ENCODE measurements around the gene ULK4.
"Not testable (repeated sequence)": the region's sequence is repeated elsewhere in the genome, so short reads cannot be mapped to it uniquely, and the experiment has no call there.

ULK4 gene

DNA sequence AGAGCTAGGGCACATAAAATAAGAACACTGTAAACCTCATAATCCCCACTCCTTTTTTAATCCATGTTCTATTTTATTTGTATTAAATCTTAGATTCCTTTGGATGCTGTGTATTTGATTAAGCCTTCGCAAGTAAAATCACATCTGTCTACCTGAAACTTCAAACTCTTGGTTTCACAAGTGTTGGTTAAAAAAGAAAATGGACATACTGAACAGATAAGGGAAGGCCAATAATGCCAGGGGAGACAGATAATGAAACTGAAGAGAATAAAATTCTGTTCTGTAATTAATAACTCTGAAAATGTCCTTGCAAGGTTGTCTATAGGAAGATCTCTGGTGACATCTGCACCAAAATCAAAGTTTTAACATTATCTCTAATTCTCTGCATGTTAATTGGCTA, 114.2 kb downstream of the ULK4 start:
- DNase-seq (ENCODE audit: low read depth) = no peak
- TF ChIP-seq POLR2A (IDR thresholded peaks at IDR 0.05; ENCODE audit: extremely low read depth, insufficient read length) = no peak
- no peak for TF ChIP-seq MYC (IDR thresholded peaks at IDR 0.05; ENCODE audit: low read depth, low read length)
- H3K4me3 ChIP-seq (ENCODE audit: low read depth, low read length) = no peak overlapping the region

DNA sequence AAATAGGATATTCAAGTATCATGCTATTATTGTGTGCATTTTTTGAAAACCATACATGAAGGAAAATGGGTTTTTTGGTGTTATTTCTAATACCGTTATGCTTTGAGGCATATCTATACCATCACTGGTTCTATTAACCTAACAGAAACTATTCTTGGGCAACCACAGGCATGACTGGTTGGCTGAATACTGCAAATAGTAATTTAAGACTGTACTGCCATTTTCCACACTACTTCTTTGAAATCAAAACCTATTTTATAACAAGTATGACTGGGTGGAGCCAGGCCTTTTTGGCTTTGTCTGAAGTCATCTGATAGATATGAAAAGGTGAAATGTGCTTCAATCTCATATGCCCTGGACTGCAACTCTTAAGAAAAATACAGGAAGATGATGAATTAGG, 115.1 kb downstream of the ULK4 start:
- DNase-seq (ENCODE audit: low read depth) = no peak
- TF ChIP-seq, protein P1, sequence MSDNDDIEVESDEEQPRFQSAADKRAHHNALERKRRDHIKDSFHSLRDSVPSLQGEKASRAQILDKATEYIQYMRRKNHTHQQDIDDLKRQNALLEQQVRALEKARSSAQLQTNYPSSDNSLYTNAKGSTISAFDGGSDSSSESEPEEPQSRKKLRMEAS (IDR thresholded peaks at IDR 0.05; ENCODE audit: low read depth, low read length) = no peak
- TF ChIP-seq, protein P2, sequence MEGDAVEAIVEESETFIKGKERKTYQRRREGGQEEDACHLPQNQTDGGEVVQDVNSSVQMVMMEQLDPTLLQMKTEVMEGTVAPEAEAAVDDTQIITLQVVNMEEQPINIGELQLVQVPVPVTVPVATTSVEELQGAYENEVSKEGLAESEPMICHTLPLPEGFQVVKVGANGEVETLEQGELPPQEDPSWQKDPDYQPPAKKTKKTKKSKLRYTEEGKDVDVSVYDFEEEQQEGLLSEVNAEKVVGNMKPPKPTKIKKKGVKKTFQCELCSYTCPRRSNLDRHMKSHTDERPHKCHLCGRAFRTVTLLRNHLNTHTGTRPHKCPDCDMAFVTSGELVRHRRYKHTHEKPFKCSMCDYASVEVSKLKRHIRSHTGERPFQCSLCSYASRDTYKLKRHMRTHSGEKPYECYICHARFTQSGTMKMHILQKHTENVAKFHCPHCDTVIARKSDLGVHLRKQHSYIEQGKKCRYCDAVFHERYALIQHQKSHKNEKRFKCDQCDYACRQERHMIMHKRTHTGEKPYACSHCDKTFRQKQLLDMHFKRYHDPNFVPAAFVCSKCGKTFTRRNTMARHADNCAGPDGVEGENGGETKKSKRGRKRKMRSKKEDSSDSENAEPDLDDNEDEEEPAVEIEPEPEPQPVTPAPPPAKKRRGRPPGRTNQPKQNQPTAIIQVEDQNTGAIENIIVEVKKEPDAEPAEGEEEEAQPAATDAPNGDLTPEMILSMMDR (IDR thresholded peaks at IDR 0.05; ENCODE audit: low read depth, low read length) = no peak
- no peak for TF ChIP-seq MYC (IDR thresholded peaks at IDR 0.05; ENCODE audit: low read depth, low read length)
- no peak overlapping the region for H3K4me3 ChIP-seq (ENCODE audit: low read depth, low read length)

DNA sequence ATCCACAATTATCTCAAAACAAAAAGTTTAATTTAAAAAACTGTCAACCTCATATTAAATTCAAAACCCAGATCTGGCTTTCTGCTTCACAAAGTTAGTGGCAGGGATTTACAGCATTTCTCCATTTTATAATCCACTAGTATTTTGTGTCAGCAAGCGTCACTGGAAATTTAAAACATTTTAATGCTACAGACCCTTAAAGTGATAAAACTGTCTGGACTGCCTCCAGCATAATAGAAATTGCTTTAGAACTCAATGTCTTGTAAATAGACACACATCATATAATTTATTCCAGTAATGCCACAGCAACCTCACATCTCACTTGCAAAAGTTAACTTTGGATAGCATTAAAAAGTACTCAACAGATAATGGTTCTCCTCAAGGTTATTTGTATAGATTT, 116.1 kb downstream of the ULK4 start:
- no peak for DNase-seq (ENCODE audit: low read depth)
- TF ChIP-seq MYC (IDR thresholded peaks at IDR 0.05; ENCODE audit: low read depth, low read length) (no peak), POLR2A (IDR thresholded peaks at IDR 0.05; ENCODE audit: extremely low read depth, insufficient read length) (no peak)
- TF ChIP-seq, protein P2 (IDR thresholded peaks at IDR 0.05; ENCODE audit: low read depth, low read length) = no peak
- TF ChIP-seq, protein P1 (IDR thresholded peaks at IDR 0.05; ENCODE audit: low read depth, low read length) = no peak

DNA sequence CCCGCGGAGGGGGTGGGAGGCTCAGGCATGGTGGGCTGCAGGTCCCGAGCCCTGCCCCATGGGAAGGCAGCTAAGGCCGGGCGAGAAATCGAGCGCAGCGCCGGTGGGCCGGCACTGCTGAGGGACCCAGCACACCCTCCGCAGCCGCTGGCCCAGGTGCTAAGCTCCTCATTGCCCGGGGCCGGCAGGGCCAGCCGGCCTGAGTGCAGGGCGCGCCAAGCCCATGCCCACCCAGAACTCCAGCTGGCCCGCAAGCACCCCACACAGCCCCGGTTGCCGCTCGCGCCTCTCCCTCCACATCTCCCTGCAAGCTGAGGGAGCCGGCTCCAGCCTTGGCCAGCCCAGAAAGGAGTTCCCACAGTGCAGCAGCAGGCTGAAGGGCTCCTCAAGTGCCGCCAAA, 117.6 kb downstream of the ULK4 start:
- H3K4me3 ChIP-seq (ENCODE audit: low read depth, low read length); DNase-seq (ENCODE audit: low read depth): not testable (repeated sequence)

More for the DNA sequence above, 116.1 kb downstream of the ULK4 start:
- no peak overlapping the region for H3K4me3 ChIP-seq (ENCODE audit: low read depth, low read length)

DNA sequence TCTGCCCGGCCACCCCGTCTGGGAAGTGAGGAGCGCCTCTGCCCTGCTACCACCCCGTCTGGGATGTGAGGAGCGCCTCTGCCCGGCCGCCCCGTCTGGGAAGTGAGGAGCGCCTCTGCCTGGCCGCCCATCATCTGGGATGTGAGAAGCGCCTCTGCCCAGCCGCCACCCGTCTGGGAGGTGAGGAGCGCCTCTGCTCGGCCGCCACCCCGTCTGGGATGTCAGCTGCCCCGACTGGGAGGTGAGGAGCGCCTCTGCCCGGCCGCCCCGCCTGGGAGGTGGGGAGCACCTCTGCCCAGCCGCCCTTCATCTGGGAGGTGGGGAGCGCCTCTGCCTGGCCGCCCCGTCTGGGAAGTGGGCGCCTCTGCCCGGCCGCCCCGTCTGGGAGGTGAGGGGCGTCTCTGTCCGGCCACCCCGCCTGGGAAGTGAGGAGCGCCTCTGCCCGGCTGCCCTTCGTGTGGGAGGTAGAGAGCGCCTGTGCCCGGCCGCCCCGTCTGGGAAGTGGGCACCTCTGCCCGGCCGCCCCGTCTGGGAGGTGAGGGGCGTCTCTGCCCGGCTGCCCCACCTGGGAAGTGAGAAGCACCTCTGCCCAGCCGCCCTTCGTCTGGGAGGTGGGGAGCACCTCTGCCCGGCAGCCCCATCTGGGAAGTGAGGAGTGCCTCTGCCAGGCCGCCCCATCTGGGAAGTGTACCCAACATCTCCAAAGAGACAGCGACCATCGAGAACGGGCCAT, 120.8 kb downstream of the ULK4 start:
- not testable (repeated sequence) for DNase-seq (ENCODE audit: low read depth); H3K4me3 ChIP-seq (ENCODE audit: low read depth, low read length)

DNA sequence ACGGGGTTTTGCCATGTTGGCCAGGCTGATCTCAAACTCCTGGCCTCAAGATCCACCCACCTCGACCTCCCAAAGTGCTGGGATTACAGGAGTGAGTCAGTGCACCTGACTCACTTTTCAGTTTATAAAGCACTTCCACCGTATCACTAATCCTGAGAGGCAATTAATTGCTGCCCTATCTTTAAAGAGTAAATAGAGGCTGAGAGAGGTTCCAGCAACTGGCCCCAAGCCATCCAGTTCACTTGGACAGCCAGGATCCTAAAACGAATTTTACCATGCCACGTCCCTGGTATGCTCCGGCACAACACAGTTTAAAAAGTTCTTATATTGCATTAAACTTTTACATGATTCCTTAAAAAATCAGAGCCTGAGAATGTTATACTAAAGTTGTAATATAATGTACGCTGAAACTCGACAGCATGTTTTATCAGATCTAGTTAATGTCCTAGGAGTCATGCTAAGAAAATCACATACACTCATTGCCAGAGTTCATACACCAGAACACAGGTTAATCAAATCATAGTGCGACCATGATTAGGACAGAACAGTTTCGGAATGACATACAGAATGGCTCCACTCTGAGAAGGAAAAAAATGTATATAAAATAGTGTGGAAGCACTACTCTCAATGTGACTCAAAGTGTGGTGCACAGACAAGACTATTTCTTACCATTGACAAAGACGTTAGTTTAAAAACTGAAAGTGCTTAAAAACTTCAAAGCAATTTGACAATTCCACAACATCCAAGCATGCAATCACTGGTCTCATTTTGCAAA, 125.4 kb downstream of the ULK4 start:
- DNase-seq (ENCODE audit: low read depth) = no peak
- H3K4me3 ChIP-seq (ENCODE audit: low read depth, low read length) = no peak overlapping the region
- no peak for TF ChIP-seq POLR2A (IDR thresholded peaks at IDR 0.05; ENCODE audit: extremely low read depth, insufficient read length)
- TF ChIP-seq, protein P1 (IDR thresholded peaks at IDR 0.05; ENCODE audit: low read depth, low read length) = no peak
- TF ChIP-seq MYC (IDR thresholded peaks at IDR 0.05; ENCODE audit: low read depth, low read length) = no peak
- TF ChIP-seq, protein P2 (IDR thresholded peaks at IDR 0.05; ENCODE audit: low read depth, low read length) = no peak

DNA sequence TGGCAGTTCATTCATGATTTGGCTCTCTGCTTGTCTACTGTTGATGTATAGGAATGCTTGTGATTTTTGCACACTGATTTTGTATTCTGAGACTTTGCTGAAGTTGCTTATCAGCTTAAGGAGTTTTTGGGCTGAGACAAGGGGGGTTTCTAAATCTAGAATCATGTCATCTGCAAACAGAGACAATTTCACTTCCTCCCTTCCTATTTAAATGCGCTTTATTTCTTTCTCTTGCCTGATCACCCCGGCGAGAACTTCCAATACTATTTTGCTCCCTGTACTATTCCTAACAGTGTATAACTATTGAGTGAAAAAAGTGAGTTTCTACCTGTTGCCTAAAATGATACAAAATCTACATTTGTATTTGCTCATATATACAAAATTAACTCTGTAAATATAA, 128.3 kb downstream of the ULK4 start:
- no peak overlapping the region for H3K4me3 ChIP-seq (ENCODE audit: low read depth, low read length)
- no peak for TF ChIP-seq MYC (IDR thresholded peaks at IDR 0.05; ENCODE audit: low read depth, low read length)
- TF ChIP-seq, protein P1 (IDR thresholded peaks at IDR 0.05; ENCODE audit: low read depth, low read length) = no peak
- TF ChIP-seq, protein P2 (IDR thresholded peaks at IDR 0.05; ENCODE audit: low read depth, low read length) = no peak
- no peak for TF ChIP-seq POLR2A (IDR thresholded peaks at IDR 0.05; ENCODE audit: extremely low read depth, insufficient read length)
- no peak for DNase-seq (ENCODE audit: low read depth)

Measured in NB4 (cell line).